ENCODE data around the gene PPP1R27. TPM values are rescaled to one million over a fixed set of nuclear protein-coding genes. Genes with fewer than 3 reads are reported as not detected.
A peak's percentile ranks its signal among the peaks of the same experiment; 100 is the strongest.

The PPP1R27 gene
- total and polyA plus RNA-seq, 12 donors: 0.11 to 3.1 (median 0.69) TPM; not detected in 6

- no peak overlapping the region for H3K4me3 ChIP-seq
- no peak overlapping the region for H3K27ac ChIP-seq
- no peaks in the 10 kb centered on the region for H3K9me3 ChIP-seq (replicated peaks in 1 of 3)
- TF ChIP-seq CTCF (IDR thresholded peaks at IDR 0.05): no peak
- TF ChIP-seq POLR2A (IDR thresholded peaks at IDR 0.05): no peak
- intact Hi-C loops (cut with DNase I): no loop called here
- WGBS, 4 donors: 88 to 91% (median 90%) methylated on average over 15 to 41 of the region's 41 CpGs
- H3K27me3 ChIP-seq: peaks cover 7% of the 10 kb centered on the region
- H3K36me3 ChIP-seq (replicated peaks in 1 of 2): no peaks in the 10 kb centered on the region
- DNase-seq: no peak
- no peaks in the 10 kb centered on the region for H3K4me1 ChIP-seq (replicated peaks in 1 of 2)
Measured at GRCh38 chr17:81813861-81814683, 20.8 kb downstream of the PPP1R27 start.

- DNase-seq: no peak
- no peaks in the 10 kb centered on the region for H3K36me3 ChIP-seq (replicated peaks in 1 of 2)
- H3K4me3 ChIP-seq: no peak overlapping the region
- H3K27me3 ChIP-seq: peaks cover 7% of the 10 kb centered on the region
- intact Hi-C loops (cut with DNase I): no loop called here
- H3K27ac ChIP-seq: no peak overlapping the region
- H3K4me1 ChIP-seq (replicated peaks in 1 of 2): no peaks in the 10 kb centered on the region
- 82 to 91% (median 89%) methylated on average over 14 to 15 of the region's 15 CpGs; no CpG with 5 or more reads in 1 of the 4 donors for WGBS, 4 donors
- no peak for TF ChIP-seq CTCF (IDR thresholded peaks at IDR 0.05)
- no peaks in the 10 kb centered on the region for H3K9me3 ChIP-seq (replicated peaks in 1 of 3)
Measured at GRCh38 chr17:81813371-81813684, 21.5 kb downstream of the PPP1R27 start.

- Histone ChIP-seq H3K4me1 (replicated peaks in 1 of 2) (no peaks in the 10 kb centered on the region), H3K4me3 (no peak overlapping the region), H3K27me3 (peaks cover 7% of the 10 kb centered on the region), H3K9me3 (replicated peaks in 1 of 3) (no peaks in the 10 kb centered on the region), H3K27ac (no peak overlapping the region), H3K36me3 (replicated peaks in 1 of 2) (no peaks in the 10 kb centered on the region)
- 78 to 84% (median 81%) methylated on average over 13 to 45 of the region's 45 CpGs for WGBS, 4 donors
- DNase-seq: no peak
- no peak for TF ChIP-seq CTCF (IDR thresholded peaks at IDR 0.05)
- TF ChIP-seq POLR2A (IDR thresholded peaks at IDR 0.05): no peak
- intact Hi-C loops (cut with DNase I): no loop called here
Measured at GRCh38 chr17:81812571-81813370, 22.1 kb downstream of the PPP1R27 start.

GRCh38 chr17:81811705-81812570, 22.9 kb downstream of the PPP1R27 start:
- no peak overlapping the region for H3K4me3 ChIP-seq
- H3K27ac ChIP-seq: no peak overlapping the region
- no peaks in the 10 kb centered on the region for H3K4me1 ChIP-seq (replicated peaks in 1 of 2)
- intact Hi-C loops (cut with DNase I): no loop called here
- peaks cover 7% of the 10 kb centered on the region for H3K27me3 ChIP-seq
- DNase-seq: peak in 1 of 7 donors; percentile 70
- 44 to 77% (median 70%) methylated on average over 5 to 24 of the region's 24 CpGs for WGBS, 4 donors
- no peak for TF ChIP-seq CTCF (IDR thresholded peaks at IDR 0.05)
- TF ChIP-seq POLR2A (IDR thresholded peaks at IDR 0.05): no peak
- H3K9me3 ChIP-seq (replicated peaks in 1 of 3): no peaks in the 10 kb centered on the region
- H3K36me3 ChIP-seq (replicated peaks in 1 of 2): no peaks in the 10 kb centered on the region
